ENCODE measurements around the gene TLCD3B. TPM values are rescaled to one million over a fixed set of nuclear protein-coding genes. Genes with fewer than 3 reads are reported as not detected.
A peak's percentile ranks its signal among the peaks of the same experiment; 100 is the strongest.

The TLCD3B gene
- total and polyA plus RNA-seq, 9 of the 15 experiments (the other 6 are each of a cell fraction or from before 2014, with no cell fraction given), result 0.10 to 0.52 (median 0.23) TPM; not detected in 4

DNA sequence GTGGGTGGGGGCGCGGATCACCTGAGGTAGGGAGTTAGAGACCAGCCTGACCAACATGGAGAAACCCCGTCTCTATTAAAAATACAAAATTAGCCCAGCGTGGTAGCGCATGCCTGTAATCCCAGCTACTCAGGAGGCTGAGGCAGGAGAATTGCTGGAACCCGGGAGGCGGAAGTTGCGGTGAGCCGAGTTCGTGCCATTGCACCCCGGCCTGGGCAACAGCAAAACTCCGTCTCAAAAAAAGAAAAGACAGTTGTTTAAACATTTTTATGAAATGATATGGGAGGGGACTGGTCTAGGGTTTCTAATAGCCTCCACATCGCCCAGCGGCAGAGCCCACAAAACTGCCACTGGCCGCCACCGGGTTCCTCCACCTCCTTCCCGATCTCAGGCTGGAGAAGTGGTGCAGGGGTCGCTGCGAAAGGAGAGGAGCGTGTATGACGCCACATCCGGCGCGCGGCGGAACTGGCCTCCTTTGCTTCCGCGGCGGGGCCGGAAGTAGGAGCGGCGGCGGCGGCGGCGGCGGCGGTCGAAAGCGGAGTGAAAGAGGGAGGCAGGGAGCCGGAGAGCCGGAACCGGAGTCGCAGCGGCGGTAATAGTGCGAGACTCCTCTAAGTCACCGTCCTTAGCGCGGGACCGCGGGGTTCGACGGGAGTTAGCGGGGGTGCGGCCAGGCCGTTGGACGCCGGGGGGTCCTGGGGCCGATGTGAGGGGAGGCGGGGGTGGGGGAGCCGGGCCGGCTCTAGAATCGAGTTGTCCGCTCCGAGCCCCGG is 44.6 kb upstream of the TLCD3B start, which contains the start of gene PPP4C (continued):
- TF ChIP-seq CREB1 (IDR thresholded peaks at IDR 0.05) (peak; percentile 92), CREB1 (CRISPR knock-in tag; IDR thresholded peaks at IDR 0.05) (peak; percentile 91), SIN3A (IDR thresholded peaks at IDR 0.05; ENCODE audit: borderline replicate concordance in 2 of 2, control insufficient read depth in 1 of 2, low read depth in 2 of 2, low read length in 2 of 2) (peak in 1 of 2 experiments; percentile 29; a peak in 2 of 4 replicates), CBX1 (IDR thresholded peaks at IDR 0.05; ENCODE audit: low read depth) (peak; percentile 80; the same call in 1 of the 2 replicates), ELF4 (CRISPR knock-in tag; IDR thresholded peaks at IDR 0.05) (peak; percentile 42; the same call in 1 of the 2 replicates), RBM22 (IDR thresholded peaks at IDR 0.05; ENCODE audit: low read depth, low read length, poor library complexity, severe bottlenecking) (peak; percentile 35), ZNF592 (IDR thresholded peaks at IDR 0.05) (peak; percentile 36; the same call in 1 of the 2 replicates), TEAD2 (tag; IDR thresholded peaks at IDR 0.05) (no peak), ETS1 (conservative IDR thresholded peaks at IDR 0.05; ENCODE audit: control insufficient read depth, low read depth, low read length) (peak; percentile 28; the same call in 1 of the 2 replicates), FOXM1 (IDR thresholded peaks at IDR 0.05; ENCODE audit: low read depth) (no peak), FOXM1 (CRISPR knock-in tag; IDR thresholded peaks at IDR 0.05; ENCODE audit: low read depth) (no peak), EP300 (IDR thresholded peaks at IDR 0.05; ENCODE audit: low read length) (peak; percentile 12; the same call in 1 of the 2 replicates), JUND (IDR thresholded peaks at IDR 0.05; ENCODE audit: borderline replicate concordance, low read depth, low read length) (peak; percentile 60; the same call in 1 of the 2 replicates), JUND (tag; IDR thresholded peaks at IDR 0.05; ENCODE audit: borderline replicate concordance, low read depth, low read length) (peak; percentile 39; the same call in 1 of the 3 replicates), MECOM (CRISPR knock-in tag; IDR thresholded peaks at IDR 0.05) (no peak)
- TF ChIP-seq, protein P1, sequence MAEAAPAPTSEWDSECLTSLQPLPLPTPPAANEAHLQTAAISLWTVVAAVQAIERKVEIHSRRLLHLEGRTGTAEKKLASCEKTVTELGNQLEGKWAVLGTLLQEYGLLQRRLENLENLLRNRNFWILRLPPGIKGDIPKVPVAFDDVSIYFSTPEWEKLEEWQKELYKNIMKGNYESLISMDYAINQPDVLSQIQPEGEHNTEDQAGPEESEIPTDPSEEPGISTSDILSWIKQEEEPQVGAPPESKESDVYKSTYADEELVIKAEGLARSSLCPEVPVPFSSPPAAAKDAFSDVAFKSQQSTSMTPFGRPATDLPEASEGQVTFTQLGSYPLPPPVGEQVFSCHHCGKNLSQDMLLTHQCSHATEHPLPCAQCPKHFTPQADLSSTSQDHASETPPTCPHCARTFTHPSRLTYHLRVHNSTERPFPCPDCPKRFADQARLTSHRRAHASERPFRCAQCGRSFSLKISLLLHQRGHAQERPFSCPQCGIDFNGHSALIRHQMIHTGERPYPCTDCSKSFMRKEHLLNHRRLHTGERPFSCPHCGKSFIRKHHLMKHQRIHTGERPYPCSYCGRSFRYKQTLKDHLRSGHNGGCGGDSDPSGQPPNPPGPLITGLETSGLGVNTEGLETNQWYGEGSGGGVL (CRISPR knock-in tag; IDR thresholded peaks at IDR 0.05), result no peak
- TF ChIP-seq, protein P2, sequence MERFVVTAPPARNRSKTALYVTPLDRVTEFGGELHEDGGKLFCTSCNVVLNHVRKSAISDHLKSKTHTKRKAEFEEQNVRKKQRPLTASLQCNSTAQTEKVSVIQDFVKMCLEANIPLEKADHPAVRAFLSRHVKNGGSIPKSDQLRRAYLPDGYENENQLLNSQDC (CRISPR knock-in tag; IDR thresholded peaks at IDR 0.05), result peak; percentile 96
- TF ChIP-seq, protein P3, sequence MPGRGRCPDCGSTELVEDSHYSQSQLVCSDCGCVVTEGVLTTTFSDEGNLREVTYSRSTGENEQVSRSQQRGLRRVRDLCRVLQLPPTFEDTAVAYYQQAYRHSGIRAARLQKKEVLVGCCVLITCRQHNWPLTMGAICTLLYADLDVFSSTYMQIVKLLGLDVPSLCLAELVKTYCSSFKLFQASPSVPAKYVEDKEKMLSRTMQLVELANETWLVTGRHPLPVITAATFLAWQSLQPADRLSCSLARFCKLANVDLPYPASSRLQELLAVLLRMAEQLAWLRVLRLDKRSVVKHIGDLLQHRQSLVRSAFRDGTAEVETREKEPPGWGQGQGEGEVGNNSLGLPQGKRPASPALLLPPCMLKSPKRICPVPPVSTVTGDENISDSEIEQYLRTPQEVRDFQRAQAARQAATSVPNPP (IDR thresholded peaks at IDR 0.05; ENCODE audit: borderline replicate concordance, insufficient read depth, insufficient read length), result no peak

All from K562 (cell line).